Colonic mucosa (tissue), 4 donors: ENCODE results near the gene KCNC2. TPM values are rescaled to one million over a fixed set of nuclear protein-coding genes. Genes with fewer than 3 reads are reported as not detected.

Source experiments
- DNase-seq: peaks from one replicate; pipeline ENCODE4 v3.0.0-alpha.2; 2020
- H3K27ac ChIP-seq: fragments of 200-600 bp; one replicate; pipeline ENCODE4 v1.8.0; 2021
- H3K27me3 ChIP-seq: fragments of 200-600 bp; one replicate; pipeline ENCODE4 v1.8.0; 2021
- H3K36me3 ChIP-seq: fragments of 200-600 bp; one replicate; pipeline ENCODE4 v1.8.0; 2021
- H3K4me1 ChIP-seq: fragments of 200-600 bp; one replicate; pipeline ENCODE4 v1.8.0; 2021; ENCODE audit warnings: mild to moderate bottlenecking
- H3K4me3 ChIP-seq: fragments of 200-600 bp; one replicate; pipeline ENCODE4 v1.8.0; 2021
- H3K9ac ChIP-seq, 2 donors: one replicate each; pipeline ENCODE4 v1.7.0; 2013; ENCODE audit warnings: control low read depth in 2 of 2, low read depth in 2 of 2, low read length in 2 of 2
- H3K9me3 ChIP-seq: fragments of 200-600 bp; one replicate; pipeline ENCODE4 v1.8.0; 2021
- intact Hi-C: fragments of 100-400 bp; cut with DNase I; formaldehyde crosslinking; loops from one replicate; pipeline ENCODE4 v1.14.1; 2022
- total RNA-seq, 2 donors: library from RNA; stranded (reverse); fragmentation: NEBNext Ultra II Directional in 1 of 2; extraction: Animal tissue kit (Norgen Biotek cat#: 25700) in 1 of 2; gene quantifications; one replicate each; pipeline ENCODE4 v1.2.1, GENCODE V29; 2021
- TF ChIP-seq, protein P1 (sequence below): fragments of 200-600 bp; IDR thresholded peaks from one replicate; pipeline ENCODE4 v1.8.0; 2022; ENCODE audit warnings: antibody characterized with exemption, mild to moderate bottlenecking
- donor health status: healthy.
- donor health status: DM: no; HTN: no; CAD: no.
- donor health status: DM: no; HTN: no; CAD: no.

KCNC2 gene
- total RNA-seq, 2 donors from 2014 or later = 0.16 TPM; not detected in 1

DNA sequence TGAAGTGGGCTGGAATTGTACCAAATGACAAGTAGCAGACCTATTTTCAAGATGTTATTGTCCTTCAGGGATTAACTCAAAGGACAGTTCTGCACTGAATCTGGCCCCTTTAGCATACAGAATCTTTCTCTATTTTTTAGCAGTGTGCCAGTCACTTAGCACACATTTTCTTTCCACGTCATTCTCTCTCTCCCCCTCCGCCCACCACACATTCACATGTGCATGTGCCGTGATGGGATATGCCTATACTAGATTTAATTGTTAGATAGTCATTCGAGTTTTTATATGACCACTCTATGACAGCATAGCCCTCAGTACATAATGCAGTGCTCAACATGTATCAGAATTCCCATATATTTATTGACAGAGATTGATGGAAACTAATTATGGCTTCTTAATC, 129.1 kb downstream of the KCNC2 start:
- H3K27me3 ChIP-seq = no peaks in the 10 kb centered on the region
- TF ChIP-seq, protein P1, sequence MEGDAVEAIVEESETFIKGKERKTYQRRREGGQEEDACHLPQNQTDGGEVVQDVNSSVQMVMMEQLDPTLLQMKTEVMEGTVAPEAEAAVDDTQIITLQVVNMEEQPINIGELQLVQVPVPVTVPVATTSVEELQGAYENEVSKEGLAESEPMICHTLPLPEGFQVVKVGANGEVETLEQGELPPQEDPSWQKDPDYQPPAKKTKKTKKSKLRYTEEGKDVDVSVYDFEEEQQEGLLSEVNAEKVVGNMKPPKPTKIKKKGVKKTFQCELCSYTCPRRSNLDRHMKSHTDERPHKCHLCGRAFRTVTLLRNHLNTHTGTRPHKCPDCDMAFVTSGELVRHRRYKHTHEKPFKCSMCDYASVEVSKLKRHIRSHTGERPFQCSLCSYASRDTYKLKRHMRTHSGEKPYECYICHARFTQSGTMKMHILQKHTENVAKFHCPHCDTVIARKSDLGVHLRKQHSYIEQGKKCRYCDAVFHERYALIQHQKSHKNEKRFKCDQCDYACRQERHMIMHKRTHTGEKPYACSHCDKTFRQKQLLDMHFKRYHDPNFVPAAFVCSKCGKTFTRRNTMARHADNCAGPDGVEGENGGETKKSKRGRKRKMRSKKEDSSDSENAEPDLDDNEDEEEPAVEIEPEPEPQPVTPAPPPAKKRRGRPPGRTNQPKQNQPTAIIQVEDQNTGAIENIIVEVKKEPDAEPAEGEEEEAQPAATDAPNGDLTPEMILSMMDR = no peak
- intact Hi-C loops = no loop called here
- no peaks in the 10 kb centered on the region for H3K9me3 ChIP-seq
- DNase-seq = no peak
- no peak overlapping the region for H3K4me3 ChIP-seq
- no peak overlapping the region for H3K9ac ChIP-seq
- H3K27ac ChIP-seq = no peak overlapping the region
- no peaks in the 10 kb centered on the region for H3K4me1 ChIP-seq
- no peaks in the 10 kb centered on the region for H3K36me3 ChIP-seq

DNA sequence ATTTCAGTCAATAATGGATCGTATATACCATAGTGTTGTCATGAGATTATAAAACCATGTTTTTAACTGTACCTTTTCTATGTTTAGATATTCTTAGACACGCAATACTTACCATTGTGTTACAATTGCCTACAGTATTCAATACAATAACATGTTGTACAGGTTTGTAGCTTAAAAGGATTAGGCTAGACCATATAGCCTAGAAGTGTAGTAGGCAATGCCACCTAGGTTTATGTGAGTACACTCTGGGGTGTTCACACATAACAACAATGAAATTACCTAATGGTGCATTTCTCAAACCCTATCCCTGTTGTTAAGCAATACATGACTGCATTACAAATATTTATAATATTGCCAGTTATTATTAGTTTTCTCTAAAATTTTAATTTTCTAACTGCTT, 144.2 kb downstream of the KCNC2 start:
- Histone ChIP-seq H3K36me3 (no peaks in the 10 kb centered on the region), H3K27me3 (no peaks in the 10 kb centered on the region), H3K9ac (no peak overlapping the region), H3K27ac (no peak overlapping the region), H3K9me3 (no peaks in the 10 kb centered on the region), H3K4me3 (no peak overlapping the region), H3K4me1 (no peaks in the 10 kb centered on the region)
- intact Hi-C loops = no loop called here
- no peak for DNase-seq
- TF ChIP-seq, protein P1 = no peak

DNA sequence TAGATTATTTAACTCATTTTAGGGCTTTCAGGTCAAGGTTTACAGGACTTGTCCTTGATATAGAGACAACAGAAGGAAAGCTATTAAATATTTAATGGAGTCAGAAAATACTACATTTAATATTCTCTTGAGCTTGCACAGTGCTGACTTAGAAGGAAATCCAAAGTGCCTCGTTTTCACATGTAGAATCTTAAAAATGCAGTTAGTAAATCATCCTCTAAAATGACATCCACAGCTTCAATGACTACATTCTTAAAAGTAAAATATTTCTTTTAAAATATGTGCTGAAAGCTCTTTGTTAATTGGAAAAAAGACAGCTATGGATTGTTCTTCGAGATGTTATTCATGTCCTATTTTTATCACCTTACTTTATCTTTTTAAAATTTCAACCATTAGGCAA, 146.9 kb downstream of the KCNC2 start:
- no peak for DNase-seq
- Histone ChIP-seq H3K9ac (no peak overlapping the region), H3K4me3 (no peak overlapping the region), H3K4me1 (no peaks in the 10 kb centered on the region), H3K36me3 (no peaks in the 10 kb centered on the region), H3K27me3 (no peaks in the 10 kb centered on the region), H3K9me3 (no peaks in the 10 kb centered on the region), H3K27ac (no peak overlapping the region)
- intact Hi-C loops = no loop called here
- TF ChIP-seq, protein P1 = no peak

DNA sequence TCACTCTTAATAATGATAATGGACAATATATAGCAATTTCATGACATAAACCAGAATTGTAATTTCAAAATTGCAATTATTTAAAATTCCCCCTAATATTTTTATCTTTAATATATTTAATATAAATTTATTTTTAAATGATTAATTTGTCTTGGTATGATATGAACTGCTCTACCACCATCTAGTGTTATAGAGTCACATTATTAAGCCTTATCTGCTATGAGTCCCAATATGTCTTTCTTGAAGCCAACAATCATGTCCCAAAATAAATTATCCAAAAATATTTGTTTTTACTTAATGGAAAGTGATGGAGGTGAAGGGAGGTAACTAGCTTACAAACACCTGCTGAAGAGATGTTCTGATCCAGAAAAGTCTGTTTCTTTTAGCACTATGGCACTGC, 151.4 kb downstream of the KCNC2 start:
- Histone ChIP-seq H3K36me3 (no peaks in the 10 kb centered on the region), H3K27me3 (no peaks in the 10 kb centered on the region), H3K27ac (no peak overlapping the region), H3K4me1 (no peaks in the 10 kb centered on the region), H3K9ac (no peak overlapping the region), H3K4me3 (no peak overlapping the region), H3K9me3 (no peaks in the 10 kb centered on the region)
- DNase-seq = no peak
- intact Hi-C loops = no loop called here
- TF ChIP-seq, protein P1 = no peak

DNA sequence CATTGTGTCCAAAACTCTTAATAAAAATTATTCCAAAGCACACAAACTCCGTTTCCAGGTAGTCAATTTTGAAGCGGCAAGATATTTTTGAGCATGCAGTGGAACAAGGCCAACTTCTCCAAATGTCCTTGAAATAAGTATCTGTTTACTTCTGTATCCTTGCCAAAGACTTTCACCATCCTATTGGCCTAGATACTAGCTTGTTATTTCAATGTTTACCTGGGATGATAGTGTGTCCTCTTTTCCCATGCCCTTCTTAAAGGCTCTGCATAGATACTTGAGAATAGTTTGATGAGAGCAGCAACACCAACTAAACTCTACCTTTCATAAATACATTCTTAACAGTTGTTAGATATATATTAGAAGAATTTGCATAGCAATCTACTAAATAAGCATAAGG, 160.9 kb downstream of the KCNC2 start:
- Histone ChIP-seq H3K9ac (no peak overlapping the region), H3K4me3 (no peak overlapping the region), H3K27me3 (no peaks in the 10 kb centered on the region), H3K4me1 (no peaks in the 10 kb centered on the region), H3K27ac (no peak overlapping the region), H3K9me3 (no peaks in the 10 kb centered on the region), H3K36me3 (no peaks in the 10 kb centered on the region)
- intact Hi-C loops = no loop called here
- TF ChIP-seq, protein P1 = no peak
- no peak for DNase-seq
